Neural cell (in vitro differentiated cells): Measurements from ENCODE around the gene LRRN3.

ENCODE experiments used
- EP300 ChIP-seq: fragments of 450-650 bp; conservative IDR thresholded peaks from 2 replicates; pipeline ENCODE4 v1.6.1; 2014; ENCODE audit warnings: antibody characterized with exemption, mild to moderate bottlenecking, moderate library complexity; ENCODE audit not compliant: poor library complexity, severe bottlenecking
- EZH2 ChIP-seq: fragments of 200-600, 300-800 bp; shearing (Covaris generic), sonication (generic); IDR thresholded peaks from 2 replicates; pipeline ENCODE4 v1.6.1; 2014; ENCODE audit warnings: antibody characterized with exemption, low read length, borderline replicate concordance, mild to moderate bottlenecking; ENCODE audit not compliant: insufficient read depth, poor library complexity, severe bottlenecking
- MXI1 ChIP-seq: fragments of 450-650 bp; conservative IDR thresholded peaks from 2 replicates; pipeline ENCODE4 v1.6.1; 2014; ENCODE audit warnings: antibody characterized with exemption, mild to moderate bottlenecking; ENCODE audit not compliant: poor library complexity, severe bottlenecking
- POLR2AphosphoS5 ChIP-seq: IDR thresholded peaks from 2 replicates; pipeline ENCODE4 v1.6.1; 2012
- RAD21 ChIP-seq: fragments of 450-650 bp; conservative IDR thresholded peaks from 2 replicates; pipeline ENCODE4 v1.6.1; 2014; ENCODE audit warnings: antibody characterized with exemption, mild to moderate bottlenecking, moderate library complexity
- SMC3 ChIP-seq: fragments of 450-650 bp; conservative IDR thresholded peaks from 2 replicates; pipeline ENCODE4 v1.6.1; 2014; ENCODE audit warnings: antibody characterized with exemption, mild to moderate bottlenecking, moderate library complexity; ENCODE audit not compliant: poor library complexity
- TAF1 ChIP-seq: IDR thresholded peaks from 2 replicates; pipeline ENCODE4 v1.6.1; 2012; ENCODE audit warnings: low read depth
- TF ChIP-seq, protein P1 (sequence below): fragments of 450-650 bp; IDR thresholded peaks from 2 replicates; pipeline ENCODE4 v1.5.1; 2014; ENCODE audit warnings: antibody characterized with exemption, mild to moderate bottlenecking, moderate library complexity; ENCODE audit not compliant: poor library complexity, severe bottlenecking
- TF ChIP-seq, protein P2 (sequence below): IDR thresholded peaks from 2 replicates; pipeline ENCODE4 v1.6.1; 2012; ENCODE audit warnings: borderline replicate concordance

DNA sequence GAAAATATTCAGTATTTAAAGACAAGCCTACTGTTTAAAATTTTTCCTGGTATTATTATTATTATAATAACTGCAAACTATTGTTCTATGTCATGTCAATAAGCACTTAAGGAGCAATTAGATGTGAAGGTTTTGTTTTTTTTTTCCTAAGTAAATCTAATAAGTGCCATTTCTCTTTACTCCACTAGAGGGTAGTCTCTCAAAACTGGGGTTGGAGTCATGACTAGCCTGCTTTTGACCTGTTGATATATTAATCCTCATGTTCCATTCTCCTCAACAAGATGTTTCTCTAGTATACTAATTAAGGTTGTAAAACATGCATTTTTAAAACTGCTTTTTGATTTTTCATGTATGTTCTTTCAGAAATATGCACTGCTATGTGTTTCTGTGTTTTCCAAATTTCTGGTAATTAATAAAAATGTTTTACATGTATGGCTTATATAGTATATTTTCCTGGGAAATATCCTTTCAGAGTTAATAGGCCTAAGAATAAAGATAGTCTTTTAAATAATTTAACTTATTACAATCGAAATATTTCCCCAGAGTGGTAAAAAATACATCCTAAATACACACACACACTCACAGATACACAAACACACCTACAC lies 1.0 kb upstream of the LRRN3 start:
- TF ChIP-seq, protein P1, sequence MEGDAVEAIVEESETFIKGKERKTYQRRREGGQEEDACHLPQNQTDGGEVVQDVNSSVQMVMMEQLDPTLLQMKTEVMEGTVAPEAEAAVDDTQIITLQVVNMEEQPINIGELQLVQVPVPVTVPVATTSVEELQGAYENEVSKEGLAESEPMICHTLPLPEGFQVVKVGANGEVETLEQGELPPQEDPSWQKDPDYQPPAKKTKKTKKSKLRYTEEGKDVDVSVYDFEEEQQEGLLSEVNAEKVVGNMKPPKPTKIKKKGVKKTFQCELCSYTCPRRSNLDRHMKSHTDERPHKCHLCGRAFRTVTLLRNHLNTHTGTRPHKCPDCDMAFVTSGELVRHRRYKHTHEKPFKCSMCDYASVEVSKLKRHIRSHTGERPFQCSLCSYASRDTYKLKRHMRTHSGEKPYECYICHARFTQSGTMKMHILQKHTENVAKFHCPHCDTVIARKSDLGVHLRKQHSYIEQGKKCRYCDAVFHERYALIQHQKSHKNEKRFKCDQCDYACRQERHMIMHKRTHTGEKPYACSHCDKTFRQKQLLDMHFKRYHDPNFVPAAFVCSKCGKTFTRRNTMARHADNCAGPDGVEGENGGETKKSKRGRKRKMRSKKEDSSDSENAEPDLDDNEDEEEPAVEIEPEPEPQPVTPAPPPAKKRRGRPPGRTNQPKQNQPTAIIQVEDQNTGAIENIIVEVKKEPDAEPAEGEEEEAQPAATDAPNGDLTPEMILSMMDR = peak; percentile 70
- TF ChIP-seq POLR2AphosphoS5 = no peak
- TF ChIP-seq TAF1 = no peak
- TF ChIP-seq EZH2 = no peak
- peak; percentile 74 for TF ChIP-seq SMC3
- no peak for TF ChIP-seq EP300
- TF ChIP-seq, protein P2, sequence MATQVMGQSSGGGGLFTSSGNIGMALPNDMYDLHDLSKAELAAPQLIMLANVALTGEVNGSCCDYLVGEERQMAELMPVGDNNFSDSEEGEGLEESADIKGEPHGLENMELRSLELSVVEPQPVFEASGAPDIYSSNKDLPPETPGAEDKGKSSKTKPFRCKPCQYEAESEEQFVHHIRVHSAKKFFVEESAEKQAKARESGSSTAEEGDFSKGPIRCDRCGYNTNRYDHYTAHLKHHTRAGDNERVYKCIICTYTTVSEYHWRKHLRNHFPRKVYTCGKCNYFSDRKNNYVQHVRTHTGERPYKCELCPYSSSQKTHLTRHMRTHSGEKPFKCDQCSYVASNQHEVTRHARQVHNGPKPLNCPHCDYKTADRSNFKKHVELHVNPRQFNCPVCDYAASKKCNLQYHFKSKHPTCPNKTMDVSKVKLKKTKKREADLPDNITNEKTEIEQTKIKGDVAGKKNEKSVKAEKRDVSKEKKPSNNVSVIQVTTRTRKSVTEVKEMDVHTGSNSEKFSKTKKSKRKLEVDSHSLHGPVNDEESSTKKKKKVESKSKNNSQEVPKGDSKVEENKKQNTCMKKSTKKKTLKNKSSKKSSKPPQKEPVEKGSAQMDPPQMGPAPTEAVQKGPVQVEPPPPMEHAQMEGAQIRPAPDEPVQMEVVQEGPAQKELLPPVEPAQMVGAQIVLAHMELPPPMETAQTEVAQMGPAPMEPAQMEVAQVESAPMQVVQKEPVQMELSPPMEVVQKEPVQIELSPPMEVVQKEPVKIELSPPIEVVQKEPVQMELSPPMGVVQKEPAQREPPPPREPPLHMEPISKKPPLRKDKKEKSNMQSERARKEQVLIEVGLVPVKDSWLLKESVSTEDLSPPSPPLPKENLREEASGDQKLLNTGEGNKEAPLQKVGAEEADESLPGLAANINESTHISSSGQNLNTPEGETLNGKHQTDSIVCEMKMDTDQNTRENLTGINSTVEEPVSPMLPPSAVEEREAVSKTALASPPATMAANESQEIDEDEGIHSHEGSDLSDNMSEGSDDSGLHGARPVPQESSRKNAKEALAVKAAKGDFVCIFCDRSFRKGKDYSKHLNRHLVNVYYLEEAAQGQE = no peak
- peak; percentile 64 for TF ChIP-seq RAD21
- TF ChIP-seq MXI1 = no peak
